Superior temporal gyrus (tissue), 1 donor: ENCODE results near the gene CDC42.

ENCODE experiments used
- DNase-seq: peaks from one replicate; pipeline ENCODE4 v3.0.0-alpha.2; 2016; ENCODE audit errors: extremely low spot score

The CDC42 gene

DNA sequence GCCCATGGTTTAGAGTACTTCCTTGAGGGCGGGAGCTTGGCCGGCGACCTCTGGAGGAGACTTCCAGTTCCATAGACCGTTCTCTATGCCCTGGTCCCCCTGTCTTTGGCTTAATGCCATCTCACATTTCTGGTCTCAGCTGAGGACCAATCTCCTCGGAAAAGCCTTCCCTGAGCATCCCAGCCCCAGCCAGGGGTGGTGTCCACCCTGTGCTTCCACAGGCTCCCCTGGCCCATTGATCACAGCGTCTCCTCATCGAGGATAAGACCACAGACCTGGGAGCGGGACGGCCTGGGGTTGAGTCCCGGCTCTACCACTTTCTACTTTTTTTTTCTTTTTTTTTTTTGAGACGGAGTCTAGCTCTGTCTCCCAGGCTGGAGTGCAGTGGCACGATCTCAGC lies 75.9 kb downstream of the CDC42 start:
- DNase-seq = no peak

- no peak for DNase-seq
Measured at GRCh38 chr1:22129501-22130117, 77.1 kb downstream of the CDC42 start.

DNA sequence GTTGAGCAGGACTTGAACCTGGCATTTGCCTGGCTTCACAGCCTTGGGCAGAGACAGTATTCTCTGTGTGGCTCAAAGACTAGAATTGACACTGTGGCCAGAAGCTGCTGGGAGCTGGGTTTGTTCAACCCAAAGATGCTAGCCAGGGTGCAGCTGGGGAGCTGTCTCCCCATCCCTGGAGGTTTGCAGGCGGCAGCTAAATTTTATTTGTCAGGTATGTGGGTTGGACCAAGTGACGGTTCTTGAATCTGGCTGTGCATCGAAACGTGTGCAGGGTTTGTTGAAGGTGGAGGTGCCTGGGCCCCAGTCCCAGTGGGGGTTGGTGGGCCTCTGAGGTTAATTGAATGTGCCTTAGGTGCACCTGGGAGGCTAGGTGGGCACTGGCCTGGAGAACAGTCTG lies 78.6 kb downstream of the CDC42 start:
- no peak for DNase-seq

- DNase-seq = no peak
Measured at GRCh38 chr1:22131875-22132486, 79.5 kb downstream of the CDC42 start.

DNA sequence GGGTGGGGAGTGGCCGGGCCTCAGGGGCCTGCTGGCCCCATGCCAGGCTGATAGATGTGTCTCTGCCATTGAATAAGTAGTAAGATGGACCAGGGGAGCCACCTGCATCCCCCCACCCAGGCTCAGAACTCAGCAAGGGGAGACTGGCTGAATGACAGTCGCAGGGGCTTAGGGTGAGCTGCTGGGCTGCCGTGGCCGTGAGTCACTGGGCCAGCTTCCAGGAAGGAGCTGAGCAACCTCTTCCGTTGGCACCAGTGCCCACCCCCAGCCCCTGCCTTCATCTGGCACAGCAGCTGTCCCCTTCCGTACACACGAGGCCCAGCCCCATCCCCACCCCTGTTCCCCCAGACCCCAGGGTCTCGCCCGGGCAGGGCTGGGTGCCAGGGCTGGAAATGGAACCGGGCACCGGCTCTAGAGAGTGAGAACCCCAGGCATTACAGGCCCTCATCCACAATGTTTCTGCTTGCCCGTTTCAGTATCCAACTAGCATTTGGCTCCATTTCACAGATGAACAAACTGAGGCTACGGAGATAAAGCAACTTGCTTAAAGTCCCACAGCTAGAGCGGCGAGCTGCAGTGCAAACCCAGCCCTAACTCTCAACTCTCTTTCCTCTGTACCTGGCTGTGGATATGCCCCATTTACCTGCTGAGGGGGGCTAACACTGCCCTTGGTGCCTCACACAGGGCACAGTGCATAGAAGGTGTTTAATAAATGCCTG lies 80.2 kb downstream of the CDC42 start:
- no peak for DNase-seq

DNA sequence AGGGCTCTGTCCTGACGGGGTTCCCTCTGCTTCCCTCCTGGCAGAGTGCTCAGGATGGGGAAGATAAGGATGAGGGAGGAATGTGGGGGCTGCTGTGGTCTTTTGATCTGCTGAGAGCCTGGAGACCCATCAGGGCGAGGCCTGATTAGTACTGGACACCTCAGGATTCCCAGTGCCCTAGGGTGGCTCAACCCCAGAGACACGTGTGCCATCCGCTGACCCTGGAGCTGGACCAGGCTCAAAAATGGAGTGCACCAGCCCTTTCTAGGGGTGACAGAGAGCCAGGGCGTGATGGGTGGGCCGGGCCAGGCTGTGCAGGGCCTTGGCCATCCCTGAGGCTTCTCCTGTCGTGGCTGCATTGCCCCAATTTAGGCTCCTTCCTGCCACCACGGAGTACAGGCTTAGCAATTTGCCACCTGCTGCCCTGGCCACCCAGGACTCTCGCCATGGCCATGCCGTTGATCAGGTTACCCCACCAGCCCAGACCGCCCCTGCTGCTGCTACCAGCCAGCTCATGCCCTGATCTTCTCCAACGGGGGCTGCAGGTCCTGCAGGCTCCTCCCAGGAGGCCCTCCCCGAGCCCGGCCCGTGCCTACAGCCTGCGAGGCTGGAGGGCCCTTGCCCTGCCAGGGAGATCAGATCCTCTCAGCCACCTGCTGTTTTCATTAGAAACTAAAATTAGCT lies 80.9 kb downstream of the CDC42 start:
- no peak for DNase-seq

- DNase-seq = no peak
Measured at GRCh38 chr1:22133931-22134324, 81.4 kb downstream of the CDC42 start.

- no peak for DNase-seq
Measured at GRCh38 chr1:22137004-22137720, 84.7 kb downstream of the CDC42 start.

DNA sequence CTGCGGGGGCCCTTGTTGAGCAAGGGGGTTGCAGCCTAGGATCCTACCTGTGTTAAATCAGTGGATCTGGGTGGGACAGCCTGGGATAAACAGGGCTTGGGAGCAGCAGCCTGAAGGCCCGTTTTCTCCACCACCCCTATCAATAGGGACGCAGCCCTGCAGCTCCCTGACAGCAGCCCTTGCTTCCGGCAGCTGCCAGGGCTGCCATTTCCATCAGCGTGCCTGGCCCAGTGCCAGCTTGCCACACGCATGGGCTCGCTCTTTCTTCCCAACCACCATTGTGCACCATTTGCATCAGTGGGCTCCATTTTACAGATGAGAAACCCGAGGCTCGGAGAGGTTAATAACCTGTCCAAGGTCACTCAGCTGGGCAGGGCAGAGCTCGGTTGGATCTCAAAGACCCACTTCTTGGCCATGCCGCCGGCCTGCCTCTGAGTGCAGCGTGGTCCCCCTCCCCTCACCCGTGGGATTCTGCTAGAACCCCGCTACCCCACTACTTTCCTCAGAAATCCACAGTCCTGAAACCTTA lies 86.6 kb downstream of the CDC42 start:
- DNase-seq = no peak

DNA sequence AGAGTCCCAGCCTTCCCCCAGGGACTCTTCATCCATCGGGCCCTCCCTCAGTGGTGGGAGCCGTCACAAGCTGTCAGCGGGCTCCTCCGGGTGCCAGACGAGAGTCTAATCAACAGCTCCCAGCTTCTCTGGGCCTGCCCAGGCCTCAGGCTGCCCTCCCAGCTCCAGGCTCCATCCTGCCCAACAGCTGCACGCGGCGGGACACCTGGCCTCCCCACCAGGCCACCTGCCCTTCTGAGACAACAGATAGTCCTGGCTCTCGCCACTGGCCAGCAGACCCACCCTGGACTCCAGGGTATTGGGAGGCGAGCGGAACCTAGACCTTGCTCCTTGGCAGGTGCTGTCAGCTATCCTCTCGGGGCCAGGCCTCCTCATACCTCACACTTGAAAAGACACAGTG lies 87.3 kb downstream of the CDC42 start:
- DNase-seq = no peak
